ENCODE measurements around the gene PCCA.
"Not testable (repeated sequence)": the region's sequence is repeated elsewhere in the genome, so short reads cannot be mapped to it uniquely, and the experiment has no call there.

The PCCA gene

DNA sequence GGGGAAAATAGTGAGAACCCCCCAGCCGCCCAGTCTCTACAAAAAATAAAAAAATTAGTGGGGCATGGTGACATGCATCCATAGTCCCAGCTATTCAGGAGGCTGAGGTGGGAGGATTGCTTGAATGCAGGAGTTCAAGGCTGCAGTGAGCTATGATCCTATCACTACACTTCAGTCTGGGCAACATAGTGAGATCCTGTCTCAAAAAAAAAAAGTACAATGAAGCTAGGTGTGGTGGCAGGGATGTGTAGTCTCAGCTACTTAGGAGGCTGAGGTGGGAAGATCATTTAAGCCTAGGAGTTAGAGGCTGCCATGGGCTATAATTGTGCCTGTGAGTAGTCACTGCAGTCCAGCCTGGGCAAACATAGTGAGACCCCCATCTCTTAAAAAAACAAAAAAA lies 8.9 kb downstream of the PCCA start:
- DNase-seq = no peak

DNA sequence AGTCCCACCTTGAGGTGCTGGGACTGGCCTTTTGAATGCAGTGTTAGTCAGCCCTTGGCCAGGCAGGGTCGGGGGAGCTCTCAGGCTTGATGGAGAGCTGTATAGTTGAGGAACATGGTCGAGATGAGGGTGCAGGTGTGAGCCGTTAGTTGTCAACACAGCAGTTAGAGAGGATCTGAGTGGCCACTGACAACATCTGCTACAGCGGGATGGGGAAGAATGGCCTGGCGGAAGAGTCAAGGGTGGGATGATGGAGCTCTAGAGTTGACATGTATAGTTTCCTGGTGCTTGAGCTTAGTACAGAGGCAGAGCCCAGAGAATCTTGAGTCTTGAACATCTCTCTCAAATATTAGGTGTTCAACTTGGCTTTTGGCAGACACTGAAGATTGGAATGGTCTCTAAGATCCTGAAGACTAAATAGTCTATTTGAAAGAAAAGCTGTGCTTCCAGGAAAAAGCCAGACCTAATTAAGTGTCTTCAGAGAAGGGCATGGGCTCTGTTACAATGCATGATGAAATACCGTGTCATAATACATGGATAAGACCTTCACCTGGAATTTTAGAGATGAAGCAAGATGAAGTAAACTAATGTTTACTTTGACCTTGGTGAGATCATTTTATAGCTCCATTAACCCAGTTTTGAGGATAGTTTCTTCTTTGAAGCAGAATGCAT lies 9.7 kb downstream of the PCCA start:
- DNase-seq = no peak

DNA sequence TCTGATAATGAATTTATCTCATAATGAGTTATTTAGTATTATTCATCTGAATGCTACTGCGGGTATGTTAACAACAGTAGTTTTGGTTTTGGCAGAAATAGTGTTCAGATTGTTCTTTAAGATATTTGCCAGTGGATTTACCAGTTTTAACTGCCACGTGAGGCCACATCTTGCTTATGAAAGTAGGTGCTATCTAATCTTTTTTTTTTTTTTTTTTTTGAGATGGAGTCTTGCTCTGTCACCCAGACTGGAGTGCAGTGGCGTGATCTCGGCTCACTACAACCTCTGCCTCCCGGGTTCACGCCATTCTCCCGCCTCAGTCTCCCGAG lies 10.2 kb downstream of the PCCA start:
- not testable (repeated sequence) for DNase-seq

DNA sequence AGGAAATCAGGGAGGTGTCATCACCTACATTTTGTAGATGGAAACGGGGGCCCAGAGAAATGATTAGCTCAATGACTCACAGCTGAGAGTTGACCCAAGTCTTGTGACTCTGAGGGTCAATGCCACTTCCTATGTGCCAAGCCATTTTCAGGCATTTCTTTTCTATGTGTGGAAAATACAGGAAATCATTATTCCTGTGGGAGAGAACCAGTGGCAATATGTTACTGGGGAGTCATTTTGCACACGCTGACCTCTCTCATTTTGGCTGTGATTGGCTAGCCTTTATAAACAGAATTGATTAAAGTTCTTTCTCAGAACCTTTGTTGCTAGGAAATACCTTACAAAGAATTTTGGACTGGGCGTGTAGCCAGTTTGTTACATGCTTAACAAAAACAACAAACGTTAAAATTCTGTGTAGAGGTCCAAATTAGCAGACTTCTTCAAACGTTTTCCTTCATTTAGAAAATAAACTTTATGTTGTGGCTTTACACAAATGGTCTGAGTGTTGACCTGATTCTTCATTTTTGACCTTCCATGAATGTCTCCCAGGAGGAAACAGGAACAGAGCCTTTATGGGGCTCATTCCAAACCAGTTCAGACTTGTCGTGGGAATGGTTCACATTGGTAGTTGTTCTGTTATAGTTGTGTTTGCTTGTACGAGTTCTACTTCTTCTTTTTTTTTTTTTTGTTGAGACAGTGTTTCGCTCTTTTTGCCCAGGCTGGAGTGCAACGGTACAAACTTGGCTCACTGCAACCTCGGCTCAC lies 11.4 kb downstream of the PCCA start:
- no peak for DNase-seq

DNA sequence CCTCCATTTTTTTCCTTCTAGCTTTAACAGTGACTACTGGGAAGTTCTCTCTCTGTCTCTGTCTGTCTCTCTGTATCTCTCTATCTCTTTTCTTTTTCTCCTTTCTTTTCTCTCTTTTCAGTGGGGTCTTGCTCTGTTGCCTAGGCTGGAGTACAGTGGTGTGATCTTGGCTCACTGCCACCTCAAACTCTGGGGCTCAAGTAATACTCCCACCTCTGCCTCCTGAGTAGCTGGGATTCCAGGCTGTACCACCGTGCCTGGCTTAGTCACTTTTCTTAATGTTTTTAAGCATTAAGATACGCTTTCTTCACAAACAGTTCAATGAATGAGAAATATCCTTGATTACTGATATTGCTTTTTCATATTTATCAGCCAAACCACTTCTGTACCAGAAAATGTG lies 13.1 kb downstream of the PCCA start:
- DNase-seq = no peak

DNA sequence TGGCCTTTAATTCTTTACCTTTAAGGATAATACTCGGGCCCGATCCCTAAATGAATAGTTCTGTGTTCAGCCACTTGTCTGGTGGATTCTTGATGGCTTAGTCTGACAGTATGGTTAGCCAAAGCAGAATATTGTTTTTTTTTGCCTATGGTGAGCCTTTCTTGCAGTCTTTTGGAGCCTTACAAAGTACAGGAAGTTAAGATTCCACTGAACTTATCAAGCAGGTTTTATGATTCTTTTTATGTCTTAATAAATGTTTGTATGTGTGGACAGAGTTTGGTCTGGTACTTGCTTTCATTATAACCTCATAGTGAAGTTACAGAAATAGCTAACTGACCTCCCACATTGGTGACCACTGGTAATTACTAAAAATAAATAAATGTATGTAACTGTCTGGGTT lies 17.1 kb downstream of the PCCA start:
- DNase-seq = no peak

DNA sequence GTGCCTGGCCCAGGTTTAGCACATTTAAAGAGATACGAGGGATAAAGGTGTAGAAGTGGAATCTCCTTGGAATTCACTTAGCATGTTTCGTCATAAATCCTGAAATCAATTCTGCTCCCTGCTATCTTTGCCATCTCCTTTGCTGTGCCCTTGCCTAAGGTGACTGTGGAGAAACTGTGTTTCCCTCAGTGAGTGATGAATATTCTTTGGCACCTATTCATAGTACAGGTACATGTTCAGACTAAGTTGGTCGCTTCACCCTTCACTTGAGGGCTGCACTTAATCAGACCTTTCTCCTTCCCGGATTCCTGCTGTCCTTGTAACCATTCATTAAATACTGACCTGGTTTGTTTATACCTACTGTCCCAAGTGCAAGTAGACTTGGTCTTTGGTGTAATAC lies 17.8 kb downstream of the PCCA start:
- DNase-seq = no peak

DNA sequence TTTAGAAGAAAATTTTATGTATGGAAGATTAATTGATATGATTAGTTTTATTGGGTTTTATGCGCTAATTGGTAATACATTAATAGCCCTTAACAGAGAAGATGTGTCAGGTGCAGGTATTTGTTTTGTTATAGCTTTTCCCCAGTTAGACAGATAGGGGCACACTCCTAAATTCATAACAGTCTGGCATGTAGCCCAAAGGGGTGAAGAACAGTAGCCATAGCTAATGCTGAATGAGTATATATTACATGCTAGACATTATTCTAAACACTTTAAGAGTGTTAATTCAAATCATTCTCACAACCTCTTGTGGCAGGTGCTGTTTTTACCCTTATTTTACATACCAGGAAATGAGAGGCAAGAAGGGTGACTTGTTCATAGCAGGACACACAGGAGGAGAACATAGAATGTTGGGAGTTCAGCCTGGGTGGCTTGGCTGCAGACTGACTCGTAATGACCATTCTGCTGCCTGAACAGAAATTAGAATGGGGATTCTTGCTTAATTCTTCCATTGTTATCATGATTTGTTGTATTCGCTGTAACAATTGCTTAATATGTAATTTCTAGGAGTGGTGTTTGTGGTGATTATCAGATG lies 20.1 kb downstream of the PCCA start:
- DNase-seq = no peak

DNA sequence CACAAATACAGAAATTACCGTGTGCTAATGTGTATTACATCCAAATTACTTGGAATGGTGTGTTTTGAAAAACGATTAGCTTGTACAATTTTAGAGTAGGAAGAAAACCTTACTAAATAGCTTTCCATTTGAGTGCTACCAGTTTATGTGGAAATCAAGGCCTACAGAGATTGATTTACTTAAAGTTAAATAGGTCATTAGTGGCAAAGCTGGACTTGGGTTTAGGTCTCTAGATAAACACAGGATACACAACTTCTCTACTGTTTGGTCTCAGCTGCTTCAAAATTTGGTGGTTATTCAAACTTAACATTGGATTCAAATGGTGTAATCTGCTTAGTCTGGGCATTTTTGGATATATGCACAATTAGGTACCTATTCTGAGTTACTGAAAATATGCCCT lies 21.4 kb downstream of the PCCA start:
- no peak for DNase-seq

DNA sequence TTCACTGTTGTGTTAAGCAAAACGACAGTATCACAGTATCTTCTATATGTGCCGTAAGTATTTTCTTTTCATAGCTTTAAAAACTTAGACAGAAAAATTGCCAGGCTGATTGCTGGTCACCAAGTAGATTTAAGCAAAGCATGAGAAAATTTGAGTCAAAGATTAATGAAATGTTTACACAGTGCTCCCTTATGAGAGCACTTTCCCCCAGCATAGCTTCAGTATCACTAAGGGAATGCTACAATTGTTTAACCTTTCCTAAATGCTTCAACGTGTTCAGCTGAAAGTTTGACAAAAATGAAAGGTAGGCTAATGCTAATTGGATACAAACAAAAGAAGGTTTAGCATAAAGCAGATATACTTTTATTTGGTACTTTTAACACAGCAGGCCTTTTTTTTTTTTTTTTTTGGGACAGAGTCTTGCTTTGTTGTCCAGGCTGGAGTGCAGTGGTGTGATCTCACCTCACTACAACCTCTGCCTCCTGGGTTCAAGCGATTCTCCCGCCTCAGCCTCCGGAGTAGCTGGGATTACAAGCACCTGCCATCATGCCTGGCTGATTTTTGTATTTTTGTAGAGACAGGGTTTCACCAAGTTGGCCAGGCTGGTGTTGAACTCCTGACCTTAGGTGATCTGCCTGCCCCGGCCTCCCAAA lies 23.4 kb downstream of the PCCA start:
- no peak for DNase-seq

DNA sequence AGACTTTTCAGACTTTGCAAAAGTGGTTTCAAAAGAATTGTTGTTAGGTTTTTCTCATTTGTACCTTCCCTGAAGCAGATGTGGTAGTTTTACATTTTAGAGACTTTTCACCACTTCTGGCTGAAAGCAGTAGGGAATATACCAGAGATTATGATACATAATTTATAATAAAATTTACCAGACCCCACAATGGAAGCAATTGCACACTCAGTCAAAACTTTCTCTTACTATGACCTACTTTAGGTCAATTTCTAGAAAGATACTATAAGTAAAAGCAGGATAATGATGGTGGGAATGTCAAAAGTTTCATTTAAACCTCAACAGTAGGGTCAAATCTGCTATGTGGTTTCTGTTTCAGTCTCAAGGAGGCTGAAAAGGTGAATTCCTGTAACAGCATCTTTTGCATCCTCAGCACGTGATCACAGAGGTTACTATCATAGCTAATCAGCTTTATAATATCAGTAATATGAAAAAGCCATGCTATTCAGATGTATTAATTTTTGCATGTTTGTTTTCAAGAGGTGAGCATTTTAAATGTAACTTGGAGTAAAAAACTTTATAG lies 26.9 kb downstream of the PCCA start:
- DNase-seq = no peak

DNA sequence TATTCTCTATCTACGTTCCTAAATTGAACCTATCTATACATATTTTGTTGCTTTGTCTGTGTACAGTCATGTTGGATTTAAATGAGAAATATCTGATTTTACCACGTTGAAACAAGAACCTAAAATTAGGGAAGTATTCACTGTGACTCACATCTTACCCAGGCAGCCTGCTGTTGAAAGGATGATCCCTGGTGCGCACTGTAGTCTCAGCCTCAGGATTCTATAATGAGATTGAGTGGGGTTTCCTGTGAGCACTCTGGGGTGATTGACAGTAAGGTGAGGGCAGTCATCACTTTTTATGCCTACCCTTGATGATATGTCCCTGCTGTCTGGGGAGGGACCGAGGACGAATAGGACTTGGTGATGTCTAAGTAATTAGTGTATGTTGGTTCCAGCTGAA lies 35.4 kb downstream of the PCCA start:
- no peak for DNase-seq

DNA sequence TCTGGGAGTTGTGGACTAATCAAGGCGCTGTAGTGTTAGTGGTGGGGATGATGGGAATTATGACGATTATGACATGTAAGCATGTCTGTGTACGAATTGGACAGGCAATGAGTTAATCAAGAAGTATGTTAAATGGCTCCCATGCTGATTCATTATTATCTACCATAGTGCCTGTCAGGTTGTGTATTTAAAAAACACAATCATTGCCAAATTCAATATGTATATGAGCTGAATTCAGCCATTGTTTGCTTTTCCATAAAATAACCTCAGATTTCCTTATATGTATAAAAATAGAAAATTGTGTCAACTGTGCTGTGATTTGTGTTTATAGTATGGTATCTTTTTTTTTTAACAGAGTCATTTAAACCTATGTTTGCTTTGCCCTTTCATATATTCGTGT lies 37.1 kb downstream of the PCCA start:
- no peak for DNase-seq

DNA sequence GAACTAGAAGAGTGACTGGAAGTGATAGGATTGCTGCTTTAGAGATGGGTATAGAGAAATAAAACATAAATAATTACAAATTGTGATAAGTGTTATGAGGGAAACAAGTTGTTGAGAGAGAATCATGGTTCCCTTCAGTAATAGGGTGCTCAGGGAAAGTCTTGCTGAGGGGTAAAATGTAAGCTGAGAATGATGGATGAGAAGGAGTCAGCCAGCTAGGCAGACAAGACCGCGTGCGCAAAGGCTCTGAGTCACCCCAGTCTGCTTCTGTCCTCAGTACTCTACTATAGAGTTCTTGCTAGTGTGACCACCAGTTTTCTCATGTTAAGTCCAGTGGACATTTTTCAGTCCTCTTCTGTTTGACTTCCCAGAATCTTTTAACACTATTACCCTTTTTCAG lies 39.5 kb downstream of the PCCA start:
- DNase-seq = no peak

DNA sequence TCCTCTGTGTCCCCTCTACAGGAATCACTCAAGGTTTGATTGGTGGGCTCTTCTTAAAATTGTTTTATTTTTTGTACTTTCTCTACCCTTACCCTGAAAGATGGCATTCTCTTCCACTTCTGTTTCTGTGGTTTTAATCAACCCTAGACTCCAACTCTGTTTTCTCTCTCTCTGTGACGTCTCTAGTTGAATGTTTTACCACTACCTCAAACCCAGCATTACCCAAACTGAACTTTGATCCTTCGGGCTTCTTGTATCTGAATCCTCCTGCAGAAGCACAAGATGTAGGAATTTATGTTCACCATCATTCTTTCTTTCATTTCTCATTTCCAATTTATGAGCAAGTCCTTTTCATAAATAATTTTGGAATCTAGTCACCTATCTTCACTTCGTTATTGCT lies 39.9 kb downstream of the PCCA start:
- DNase-seq = no peak

DNA sequence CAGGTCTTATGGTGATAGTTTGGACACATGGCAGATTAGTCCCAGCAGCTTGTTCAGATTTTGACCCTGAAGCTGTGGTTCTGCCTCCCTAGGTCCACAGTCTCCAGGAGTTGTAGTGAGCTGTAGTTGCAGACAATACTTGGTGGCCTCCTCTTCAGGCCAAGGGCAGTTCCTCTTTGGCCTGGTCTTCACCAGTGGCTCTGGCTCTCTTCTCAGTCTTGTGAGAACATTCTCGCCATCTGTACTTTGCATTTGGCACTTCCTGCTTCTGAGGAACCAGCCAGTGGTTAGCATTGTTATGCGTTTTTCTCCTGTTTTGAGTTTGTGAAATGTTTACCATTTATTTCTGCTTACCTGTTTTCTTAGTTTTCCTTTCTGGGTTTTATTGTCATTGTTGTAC lies 40.7 kb downstream of the PCCA start:
- no peak for DNase-seq

DNA sequence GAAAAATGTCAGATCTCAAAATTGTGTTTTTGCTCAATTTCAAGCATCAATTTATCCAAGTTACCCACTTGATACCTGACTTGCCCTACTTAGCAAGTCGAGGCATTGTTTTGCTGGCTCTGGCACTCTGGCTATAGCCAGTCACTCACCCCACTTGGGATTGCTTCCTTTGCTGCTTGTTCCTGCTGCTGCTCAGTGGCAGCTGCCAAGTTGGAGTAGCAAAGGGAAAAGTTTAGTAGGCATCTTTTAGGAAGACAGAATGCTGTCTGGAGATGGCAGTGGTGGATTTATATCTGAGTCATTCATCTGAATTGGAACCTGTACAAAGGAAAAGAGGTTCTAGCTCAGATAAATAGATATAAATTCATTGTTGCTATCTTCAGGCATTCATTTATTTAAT lies 41.2 kb downstream of the PCCA start:
- DNase-seq = no peak

DNA sequence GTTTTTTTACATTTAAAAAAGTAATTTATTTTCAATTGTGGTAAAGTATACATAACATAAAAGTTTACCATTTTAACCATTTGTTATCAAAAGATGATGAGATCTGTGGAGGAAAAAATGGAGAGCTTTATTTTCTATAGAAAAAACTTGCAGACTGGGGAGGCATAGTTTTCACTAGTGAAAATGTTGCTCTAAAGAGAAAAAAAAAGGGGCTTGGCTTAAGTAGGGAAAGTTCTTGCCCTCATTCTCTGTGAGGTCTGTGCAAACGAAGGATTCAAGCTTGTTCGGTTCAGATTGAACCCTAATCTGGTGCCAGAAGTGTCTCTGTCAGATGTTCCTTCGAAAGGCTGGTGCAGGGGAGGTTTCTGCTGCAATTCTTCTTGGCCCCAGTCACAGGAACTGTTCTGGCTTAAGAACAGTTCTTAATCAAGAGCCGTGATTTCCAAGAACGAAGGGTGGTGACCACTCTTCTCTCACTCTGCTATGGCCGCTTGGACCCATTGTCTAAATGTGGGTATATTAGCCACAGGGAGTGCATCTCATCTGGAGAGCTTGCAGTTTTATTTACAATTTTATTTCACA lies 42.1 kb downstream of the PCCA start:
- no peak for DNase-seq

DNA sequence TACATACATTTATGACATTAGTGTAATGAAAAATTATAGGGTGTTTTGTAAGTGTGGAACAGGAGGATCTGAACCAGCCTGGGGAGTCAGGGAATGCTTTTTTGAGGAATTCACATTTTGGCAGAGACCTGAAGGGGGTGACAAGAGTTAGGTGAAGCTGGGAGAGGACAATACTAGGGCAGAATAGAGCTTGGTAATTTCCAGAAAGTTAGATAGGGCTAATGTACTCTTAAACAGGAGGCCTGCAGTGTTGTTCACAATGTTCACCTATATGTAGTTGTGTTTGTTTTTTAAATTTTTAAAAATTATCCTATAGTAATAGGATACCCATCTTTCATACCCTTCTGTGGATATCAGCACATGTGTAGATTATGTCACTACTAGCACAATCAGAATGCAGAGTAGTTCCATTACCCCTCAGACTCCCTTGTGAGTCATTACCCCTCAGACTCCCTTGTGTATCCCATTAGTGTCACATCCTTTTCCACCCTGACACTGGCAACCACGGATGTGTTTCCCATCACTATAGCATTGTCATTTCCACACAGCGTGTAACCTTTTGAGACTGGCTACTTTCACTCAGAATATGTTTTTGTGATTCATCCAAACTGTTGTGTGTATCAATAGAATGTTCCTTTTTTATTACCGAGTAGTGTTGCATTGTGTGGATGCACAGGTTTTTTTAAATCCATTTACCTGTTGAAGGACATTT lies 43.1 kb downstream of the PCCA start:
- no peak for DNase-seq

DNA sequence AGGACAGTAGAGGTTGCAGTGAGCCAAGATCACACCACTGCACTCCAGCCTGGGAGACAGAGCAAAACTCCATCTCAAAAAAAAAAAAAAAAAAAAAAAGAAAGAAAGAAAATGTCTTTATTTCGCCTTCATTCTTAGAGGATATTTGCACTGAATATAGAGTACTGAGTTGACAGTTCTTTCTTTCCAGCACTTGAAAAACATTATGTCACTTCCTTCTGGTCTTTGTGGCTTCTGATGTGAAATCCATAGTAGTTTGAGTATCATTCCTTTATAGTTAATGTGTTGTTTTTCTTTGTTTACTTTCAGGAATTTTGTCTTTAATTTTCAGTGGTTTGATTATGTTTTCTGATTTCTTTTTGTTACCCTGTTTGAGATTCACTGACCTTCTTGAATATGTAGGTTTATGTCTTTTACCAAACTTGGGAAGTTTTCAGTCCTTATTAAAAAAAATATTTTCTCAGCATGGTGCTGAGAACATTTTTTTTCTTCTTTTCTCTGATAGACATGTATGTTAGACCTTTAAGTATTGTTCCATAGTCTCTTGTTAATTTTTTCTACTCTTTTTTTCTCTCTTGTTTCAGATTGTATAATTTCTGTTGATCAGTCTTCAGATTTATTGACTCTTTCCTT lies 50.1 kb downstream of the PCCA start:
- no peak for DNase-seq

DNA sequence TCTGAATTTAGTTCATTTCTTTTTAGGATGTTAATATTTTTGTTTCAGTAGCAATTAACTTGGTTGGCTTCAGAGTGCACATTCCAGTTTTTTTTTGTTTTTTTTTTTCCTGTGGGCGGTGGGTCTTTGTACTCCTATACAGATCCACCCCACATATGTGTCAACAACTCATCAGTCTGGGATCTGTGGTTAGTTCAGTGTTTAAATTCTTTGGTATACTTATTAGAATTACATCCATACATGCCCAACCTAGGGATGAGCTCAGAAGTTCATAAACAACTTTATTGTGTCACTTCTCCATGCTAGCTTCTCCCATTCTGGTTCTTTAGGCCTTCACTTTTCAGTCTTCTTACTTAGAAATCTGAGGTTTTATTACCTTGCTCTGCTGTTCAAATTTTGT lies 50.9 kb downstream of the PCCA start:
- no peak for DNase-seq

DNA sequence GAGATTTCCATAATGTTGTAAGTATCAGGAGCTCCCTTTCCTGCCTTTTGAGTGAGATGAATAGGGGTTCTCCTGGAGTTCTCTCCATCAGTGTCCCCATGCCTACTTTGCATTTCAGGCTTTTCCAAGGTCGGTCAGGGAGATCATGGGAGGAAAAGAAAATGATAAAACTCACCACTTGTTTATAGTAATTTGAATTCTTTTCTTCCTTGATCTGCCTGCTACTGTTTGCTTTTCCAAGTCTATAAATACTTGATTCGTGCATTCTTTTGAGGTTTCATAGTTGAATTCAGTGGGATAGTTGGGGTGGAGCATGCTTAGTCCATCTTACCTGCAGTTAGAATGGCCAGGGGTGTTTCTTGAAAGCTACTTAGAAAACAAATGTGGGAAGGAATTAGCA lies 51.5 kb downstream of the PCCA start:
- DNase-seq = no peak

Measured in NCI-H524 (cell line).